Measurements from ENCODE around the gene ADA. TPM values are rescaled to one million over a fixed set of nuclear protein-coding genes. Genes with fewer than 3 reads are reported as not detected.
A peak's percentile ranks its signal among the peaks of the same experiment; 100 is the strongest.
"Not testable (repeated sequence)": the region's sequence is repeated elsewhere in the genome, so short reads cannot be mapped to it uniquely, and the experiment has no call there.

ADA gene
- total RNA-seq, 1 donor from 2014 or later = 10.0 TPM

DNA sequence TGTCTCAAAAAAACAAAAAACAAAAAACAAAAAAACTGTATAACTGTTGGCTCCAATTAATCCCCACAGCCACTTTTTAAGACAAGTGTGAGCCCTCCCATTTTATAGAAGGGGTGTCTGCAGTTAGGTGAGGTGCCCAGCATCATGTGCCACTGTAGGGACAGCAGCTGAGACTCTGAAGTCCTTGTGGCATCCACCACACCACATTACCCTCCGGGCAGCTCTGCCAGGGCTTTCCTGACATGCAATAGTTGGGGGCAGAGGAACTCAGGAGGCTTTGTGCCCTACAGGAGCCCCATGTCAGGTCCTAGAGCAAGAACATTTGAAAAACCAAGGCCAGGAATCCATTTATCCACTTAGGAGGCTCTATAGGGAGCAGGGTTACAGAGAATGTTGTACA is 51.8 kb downstream of the ADA start:
- DNase-seq (ENCODE audit: low read depth) = no peak

DNA sequence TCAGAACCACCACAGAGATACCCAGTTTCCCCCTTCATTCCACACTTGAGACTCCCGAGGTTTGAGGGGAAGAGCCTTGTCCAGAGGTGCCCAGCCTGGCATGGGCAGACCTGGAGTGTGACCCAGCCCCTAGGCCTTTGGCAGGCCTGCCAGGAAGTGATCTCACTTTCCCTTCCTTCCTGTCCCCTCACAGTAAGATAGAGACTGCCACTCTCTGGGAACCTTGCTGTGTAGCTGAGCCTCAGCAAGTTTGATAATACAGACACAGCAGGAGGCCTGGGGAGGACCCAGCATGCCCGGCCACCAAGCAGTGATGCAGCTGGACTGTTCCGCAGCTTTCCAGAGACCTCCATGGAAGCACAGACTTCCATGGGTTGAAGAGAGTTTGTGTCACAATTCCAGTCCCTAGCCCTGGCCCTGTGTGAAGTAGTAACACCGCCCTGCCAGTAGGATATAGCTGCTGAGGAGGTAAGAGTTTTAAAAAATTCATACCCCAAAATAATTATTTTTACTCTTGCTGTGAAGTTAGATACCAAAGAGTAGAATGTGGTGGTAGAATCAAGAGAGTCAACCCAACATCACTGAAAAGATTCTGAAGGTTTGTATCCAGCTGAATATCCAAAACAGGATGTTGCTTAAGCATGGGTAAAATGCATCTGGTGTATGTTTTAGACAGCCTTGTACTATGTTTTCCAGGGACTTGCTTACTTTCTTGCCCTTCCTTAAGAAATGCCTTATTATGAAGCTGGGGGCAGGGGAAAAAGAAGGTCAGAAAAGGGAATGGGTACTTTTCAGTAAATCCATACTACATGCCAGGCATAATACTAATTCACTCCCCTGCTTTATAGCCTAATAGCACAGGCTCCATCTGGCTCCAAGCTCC is 52.8 kb downstream of the ADA start:
- no peak for DNase-seq (ENCODE audit: low read depth)

DNA sequence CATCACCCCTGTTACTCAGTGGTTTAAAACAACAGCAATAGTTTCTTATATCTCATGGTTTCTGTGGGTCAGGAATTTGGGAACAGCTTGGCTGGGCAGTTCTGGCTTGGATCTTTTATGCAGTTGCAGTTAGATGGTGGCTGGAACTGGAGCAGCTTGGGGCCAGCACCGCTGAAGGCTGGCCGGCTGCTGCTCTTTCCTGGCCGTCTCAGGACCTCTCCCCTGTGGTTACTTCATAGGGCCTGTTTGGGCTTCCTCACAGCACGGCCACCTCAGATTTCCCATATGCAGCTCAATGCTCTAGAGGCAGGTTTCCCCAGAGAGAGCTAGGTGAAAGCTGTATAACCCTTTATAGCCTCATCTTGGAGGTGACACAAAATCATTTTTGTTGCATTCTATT is 53.6 kb downstream of the ADA start:
- DNase-seq (ENCODE audit: low read depth) = no peak

DNA sequence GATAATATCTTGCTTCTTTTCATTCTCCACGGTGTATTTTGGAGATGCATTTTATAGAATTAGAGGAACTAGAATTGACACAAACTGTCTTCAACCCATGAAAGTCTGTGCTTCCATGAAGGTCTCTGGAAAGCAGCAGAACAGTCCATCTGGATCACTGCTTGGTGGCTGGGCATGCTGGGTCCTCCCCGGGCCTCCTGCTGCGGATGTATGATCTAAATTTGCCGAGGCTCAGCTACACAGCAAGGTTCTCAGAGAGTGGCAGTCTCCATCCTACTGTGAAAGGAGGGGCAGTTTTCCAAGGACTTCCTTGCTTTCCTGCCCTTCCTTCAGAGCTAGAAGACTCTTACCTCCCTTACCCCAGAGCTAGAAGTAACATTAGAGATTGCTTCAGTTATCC is 54.0 kb downstream of the ADA start:
- no peak for DNase-seq (ENCODE audit: low read depth)

DNA sequence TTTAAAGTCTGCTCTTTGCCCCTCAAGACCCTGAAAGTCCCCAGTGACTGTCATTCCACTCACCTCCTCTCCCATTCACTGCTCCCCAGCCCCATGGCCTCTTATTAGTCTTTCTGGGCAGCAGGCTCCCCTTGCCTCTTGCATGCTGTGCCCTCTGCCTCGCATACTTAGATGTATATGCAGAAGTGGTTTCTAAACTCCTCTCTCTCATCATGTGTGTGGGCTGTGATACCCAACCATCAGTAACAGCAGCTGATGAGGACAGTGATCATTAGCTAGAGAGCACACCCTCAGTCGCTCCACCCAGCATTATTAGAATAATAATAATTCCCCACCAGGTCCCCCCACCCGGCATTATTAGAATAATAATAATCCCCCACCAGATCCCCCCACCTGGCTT is 54.6 kb downstream of the ADA start:
- DNase-seq (ENCODE audit: low read depth) = no peak

DNA sequence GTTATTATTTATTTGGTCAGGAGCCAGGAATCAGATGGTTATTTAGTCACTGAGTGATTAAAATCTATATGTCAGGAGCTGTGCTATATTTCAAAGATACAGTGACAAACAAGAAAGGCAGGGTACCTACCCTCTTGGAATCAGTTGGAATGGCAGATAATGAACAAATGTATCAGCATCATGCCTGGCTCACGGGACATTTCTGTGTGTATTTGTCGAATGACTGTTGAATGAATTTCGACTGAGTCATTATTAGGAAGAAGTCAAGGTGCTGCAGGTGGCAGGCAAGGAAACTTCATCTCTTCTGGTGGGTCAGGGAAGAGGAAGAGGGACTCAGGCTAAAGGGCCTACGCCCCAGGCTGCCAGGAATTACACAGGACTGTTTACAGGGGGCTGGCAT is 55.5 kb downstream of the ADA start:
- DNase-seq (ENCODE audit: low read depth) = no peak

DNA sequence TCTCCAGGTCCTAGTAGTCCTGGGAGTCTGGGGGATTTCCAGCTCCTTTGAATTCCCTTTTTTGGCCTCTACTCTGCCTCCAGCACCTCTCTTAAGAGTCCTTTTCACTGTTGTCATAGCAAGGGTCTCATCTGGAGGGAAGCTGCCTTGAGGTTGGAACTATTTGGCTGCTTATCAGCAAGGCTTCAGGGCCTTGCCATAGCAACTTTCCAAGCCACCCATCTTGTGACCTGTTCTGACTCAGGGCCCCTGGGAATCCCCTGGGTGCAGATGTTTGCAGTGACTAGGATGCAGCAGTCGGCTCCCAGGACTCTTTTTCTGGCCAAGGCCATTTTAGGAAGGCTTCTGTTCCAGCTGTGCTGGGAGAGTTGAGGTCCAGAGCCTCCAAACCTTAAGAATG is 56.8 kb downstream of the ADA start:
- peak; percentile 70 for DNase-seq (ENCODE audit: low read depth)

DNA sequence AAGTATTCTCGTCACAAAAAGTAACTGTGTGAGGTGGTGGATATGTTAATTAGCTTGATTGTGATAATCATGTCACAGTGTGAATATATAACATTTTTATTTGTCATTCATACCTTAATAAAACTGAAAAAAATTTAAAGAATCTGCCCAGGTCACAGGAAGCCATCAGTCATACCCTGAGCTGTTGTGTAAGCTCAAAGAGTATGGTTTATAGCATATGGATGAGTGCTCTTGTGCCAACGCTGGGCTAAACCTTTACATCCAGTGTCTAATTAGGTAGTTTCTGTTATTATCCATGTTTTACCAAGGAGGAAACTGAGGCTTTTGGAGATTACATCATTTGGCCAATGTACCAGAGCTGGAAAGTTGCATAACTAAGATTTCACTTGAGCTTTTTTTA is 57.7 kb downstream of the ADA start:
- no peak for DNase-seq (ENCODE audit: low read depth)

DNA sequence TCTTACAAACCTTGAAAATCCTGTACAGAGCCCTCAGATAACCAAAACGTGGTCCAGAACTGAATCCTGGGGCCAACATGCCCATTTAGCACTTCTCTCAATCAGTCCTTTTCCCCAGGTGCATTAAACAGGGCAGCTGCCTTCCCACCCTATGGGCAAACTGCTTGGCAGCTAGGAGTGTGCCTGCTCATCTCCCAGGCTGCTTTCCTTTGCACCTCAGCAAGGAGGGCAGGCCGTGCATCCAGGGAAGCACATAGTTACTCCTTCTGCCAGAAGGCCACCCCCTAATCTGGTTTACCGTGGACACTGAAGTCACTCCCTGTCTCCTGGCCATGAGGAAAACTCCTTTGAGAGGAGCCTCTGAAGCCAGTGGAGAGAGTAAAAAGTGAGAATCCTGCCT is 59.1 kb downstream of the ADA start:
- no peak for DNase-seq (ENCODE audit: low read depth)

DNA sequence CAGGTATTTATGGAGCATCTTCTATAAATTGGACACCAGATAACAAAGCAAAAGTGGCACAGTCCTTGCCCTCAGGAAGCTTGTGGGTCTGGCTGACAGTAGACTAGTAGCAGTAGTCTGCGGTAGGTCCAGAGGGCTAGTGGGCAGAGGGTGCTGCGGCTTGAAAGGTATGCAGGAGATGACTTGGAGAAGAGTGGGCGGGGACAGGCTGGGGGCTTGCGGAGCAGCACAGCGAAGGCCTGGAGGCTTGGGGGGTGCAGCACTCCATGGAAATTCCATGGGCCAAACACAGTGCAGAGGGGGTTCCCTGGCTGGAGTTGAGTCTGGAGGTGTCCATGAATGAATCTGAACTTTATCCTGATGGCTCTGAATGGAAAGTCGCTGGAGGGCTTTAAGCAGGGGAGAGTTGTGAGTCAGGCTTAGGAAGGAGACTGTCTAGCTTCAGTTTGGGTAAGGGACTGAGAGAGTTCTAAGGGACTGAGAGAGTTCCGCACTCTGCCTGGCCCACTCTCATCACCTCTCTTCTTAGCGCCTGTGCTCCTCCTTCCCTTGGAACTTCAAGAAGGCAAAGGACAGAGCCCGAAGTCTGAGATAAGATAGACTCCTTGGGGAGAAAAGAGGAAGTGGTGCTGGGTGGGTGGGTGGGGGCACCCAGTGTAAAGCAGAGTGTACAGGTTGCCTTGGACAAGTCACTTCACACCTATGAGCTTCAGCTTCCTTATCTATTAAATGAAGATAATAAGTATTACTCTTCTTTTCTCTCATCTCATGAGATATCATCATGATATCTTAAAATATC is 60.3 kb downstream of the ADA start:
- DNase-seq (ENCODE audit: low read depth) = no peak

DNA sequence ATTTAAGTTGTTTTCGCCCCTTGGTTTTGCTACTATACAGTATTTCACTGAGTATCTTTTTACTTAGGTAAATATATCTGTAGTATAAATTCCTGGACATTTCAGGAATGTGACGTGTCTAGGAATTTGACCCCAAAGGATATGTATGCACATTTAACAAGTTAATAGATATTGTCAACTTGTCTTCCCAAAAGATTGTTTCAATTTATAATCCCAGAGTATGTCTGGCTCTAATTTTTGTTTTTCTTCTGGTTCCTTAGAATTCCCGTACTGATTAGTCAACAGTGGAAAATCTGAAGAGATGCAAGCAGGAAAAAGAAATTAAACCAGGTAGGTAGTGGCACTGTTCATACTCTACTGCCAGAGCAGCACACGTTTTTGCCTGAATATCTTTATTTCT is 62.0 kb downstream of the ADA start:
- DNase-seq (ENCODE audit: low read depth) = no peak

DNA sequence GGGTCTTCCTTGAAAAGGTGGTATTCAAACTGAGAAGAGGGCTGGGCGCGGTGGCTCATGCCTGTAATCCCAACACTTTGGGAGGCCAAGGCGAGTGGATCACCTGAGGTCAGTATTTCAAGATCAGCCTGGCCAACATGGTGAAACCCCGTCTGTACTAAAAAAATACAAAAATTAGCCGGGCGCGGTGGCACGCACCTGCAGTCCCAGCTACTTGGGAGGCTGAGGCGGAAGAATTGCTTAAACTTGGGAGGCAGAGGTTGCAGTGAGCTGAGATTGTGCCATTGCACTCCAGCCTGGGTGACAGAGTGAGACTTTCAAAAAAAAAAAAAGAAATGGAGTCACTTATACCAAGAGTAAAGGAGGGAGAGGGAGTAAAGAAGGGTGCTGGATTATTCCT is 63.2 kb downstream of the ADA start:
- not testable (repeated sequence) for DNase-seq (ENCODE audit: low read depth)

DNA sequence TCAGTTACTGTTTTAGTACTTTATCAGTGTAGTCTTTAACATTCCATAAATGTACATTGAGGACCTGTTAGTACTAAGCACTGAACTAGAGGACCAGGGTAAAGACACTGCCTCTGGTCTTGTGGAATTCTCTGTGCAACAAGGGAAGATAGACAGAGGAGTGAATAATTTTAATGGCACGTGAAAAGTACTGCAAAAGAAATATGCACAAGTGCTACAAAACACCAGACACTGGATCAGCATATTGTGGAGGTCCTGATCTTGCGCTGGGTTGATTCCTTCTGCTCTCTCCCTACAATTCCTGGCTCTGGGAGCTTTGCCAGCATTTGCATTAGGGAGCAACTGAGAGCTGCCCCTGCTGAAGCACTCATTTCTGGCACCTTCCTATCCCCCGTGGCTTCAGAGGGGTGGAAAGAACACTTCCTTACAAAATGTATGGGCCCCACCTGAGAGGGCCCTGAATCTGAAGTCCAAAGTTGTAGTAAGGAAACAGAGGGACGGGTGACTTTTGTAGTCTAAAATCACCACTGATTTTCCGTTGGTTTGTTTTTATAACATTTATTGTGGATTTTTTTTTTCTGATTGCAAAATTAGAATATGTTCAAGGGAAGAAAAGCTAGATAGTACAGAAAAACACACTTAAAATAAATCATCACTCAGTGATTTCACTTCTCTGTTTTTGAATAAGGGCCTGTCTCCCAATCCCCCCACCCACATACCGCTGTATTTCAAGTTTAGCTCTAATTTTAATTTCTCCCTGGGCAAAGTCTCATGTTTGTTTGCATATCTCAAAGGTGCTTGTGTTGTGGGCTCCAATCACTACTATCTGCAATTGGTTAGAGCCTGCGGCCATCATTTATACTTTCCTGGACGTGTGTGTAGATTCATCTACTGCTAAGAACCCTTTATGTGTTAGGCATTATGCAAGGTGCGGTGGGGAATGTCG is 64.2 kb downstream of the ADA start:
- no peak for DNase-seq (ENCODE audit: low read depth)

DNA sequence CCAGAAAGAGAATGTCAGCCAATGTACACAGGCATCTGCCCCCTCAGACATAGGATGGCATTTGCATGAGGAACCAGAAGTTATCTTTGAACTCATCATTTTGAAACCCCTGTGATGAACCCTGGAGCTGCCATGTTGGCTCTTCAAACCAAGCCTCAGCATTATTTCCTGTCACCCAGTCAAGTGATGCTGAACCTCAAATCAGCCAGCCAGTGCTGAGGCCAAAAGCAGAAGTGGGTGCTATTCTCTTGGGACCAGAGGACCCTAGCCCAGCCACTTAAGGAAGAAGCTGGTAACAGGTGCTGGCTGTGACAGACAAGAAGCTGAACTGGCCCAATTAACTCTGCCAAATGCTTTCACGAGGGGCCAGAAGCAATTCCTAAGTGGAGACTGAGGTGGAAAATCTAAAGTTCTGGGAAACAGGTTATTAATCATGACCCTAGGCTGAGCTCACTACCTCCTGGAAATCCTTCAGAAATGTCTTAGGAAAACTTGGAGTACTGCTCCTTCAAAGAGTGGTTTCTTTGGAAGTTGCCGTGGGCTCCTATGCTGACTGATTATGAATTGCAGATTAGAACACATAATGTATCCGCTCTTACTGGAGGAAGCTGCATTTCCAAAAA is 65.1 kb downstream of the ADA start:
- DNase-seq (ENCODE audit: low read depth) = no peak

DNA sequence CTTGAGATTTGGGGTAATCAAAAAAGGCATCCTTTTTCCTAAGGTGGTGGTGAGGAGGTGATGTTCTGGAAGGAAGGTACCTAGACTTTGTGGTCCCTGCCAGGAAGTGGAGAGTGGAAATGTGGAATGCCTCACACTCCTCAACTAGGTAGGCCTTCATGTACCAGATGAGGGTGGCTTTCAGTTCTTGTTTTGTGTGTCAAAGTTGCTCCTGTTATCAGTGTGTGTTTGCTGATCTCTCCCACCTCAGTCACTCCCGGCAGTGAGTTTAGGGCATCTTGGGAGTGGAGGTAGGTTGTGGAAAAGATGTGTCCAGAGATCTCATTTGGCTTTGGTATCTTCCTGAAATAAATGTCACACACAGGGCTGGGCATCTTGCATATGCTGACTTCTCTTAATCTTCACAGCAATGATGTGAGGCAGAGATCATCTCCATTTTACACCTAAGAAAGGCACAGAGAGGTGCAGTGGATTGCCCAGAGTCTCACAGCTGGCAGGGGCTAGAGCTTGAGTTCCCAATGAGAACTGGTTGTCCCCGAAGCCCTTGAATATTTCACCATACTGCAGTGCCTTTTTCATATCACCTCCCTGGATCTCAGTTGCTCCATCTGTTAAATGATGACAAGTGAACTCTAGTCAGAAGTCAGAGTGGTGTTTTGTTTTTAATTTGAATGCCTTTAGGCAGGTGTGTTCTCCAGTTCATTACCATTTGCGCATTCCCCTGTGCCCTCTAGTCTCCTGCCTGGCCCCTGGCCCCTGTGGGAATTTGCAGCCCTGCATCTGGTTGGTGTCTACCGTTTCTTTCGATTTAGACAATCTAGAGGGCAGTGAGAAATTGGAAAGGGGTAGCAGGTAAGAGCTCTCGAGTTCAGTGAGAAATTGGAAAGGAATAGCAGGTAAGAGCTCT is 66.2 kb downstream of the ADA start:
- DNase-seq (ENCODE audit: low read depth) = no peak

DNA sequence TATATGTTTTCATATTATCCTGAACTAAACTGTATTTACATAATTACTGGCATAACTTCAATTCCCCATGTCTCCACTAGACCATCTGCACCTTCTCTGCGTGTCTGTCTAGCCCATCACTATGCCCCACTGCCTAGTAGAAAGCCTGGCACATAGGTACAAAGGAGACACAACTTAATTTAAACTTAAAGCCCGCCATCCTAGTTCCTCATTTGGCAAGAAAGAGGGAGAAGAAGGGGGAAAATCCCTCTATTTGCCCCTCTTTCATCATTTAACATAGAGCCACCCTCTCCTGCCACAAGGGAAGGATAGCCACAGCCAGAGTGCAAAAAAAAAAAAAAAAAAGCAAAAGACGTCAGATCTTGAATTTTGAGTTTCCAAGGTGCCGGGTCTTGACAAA is 67.3 kb downstream of the ADA start:
- DNase-seq (ENCODE audit: low read depth) = no peak

DNA sequence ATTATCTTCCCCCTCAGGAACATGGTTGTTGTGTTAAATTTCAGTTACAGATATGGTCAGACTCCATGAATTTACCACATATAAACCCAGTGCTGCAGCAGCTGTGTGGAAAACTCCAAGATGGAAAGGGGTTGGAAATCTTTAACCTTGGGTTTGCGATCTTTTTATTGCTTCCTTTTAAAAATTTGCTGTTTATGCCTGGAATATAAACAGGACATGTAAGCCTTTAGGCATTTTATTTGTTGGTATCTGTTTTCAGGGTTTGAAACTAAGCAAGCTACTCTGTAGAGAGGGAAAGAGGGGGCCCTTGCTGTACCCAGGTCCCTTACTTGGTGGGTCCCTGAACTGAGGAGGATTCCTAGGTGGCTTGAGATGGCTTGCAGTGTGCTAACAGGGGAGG is 68.3 kb downstream of the ADA start:
- no peak for DNase-seq (ENCODE audit: low read depth)

DNA sequence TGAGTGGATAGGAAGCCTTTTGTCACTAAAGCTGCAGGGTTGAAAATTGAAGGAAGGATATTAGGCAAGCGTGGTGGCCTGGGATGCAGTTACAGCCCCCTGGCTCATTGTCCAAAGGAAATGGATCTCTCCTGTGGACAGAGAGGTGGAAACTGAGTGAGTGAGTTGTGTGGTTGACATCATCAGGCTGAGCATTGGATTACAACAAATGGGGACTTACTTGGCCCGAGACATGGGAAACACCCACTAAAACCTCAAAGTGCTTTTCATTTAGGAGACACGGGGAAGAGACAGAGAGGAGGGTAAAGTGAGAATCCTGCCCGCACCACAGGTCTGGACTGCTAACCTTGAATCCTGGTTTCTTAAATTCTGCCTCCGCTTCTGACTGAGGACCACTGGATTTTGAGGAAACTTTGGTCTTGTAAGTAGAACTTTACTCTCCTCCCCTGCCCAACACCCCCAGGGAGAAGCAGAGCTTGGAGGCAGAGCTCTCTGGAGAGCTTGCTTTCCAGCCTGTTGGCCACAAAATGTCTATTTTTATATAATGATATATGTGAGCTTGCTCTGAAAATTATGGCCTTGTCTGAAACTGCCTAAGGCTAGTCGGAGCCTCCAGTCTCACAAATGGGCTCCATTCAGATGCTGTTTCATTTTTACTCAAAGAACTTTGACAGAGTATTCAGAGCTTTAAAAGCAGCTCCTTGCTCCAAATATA is 69.0 kb downstream of the ADA start, which contains the start of gene PKIG:
PKIG (plus strand) TSS at position 269 of the 715 bp plus-strand sequence. CDS start 31,978 bp downstream, outside the sequence.
- DNase-seq (ENCODE audit: low read depth) = peak; percentile 50

DNA sequence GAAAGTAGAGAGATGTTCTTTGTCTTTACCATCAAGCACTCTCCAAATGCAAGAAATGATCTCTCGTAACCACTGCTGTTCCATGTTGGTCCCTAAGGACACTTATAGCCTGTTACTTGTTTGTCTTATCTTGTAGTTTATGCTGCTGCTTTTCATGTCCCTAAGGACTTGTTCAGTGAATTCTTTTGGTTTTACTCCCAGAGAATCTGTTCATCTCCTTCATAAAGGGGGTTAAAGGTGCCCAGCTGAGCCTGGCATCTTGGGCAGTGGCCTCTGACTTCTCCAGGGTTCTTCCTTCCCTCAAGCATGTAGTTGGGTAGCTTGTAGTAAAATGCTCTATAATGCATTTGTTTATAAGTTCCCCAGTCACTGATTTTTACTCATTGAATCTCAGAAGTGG is 70.0 kb downstream of the ADA start:
- DNase-seq (ENCODE audit: low read depth) = no peak
